ENCODE results near the gene SANBR.

DNA sequence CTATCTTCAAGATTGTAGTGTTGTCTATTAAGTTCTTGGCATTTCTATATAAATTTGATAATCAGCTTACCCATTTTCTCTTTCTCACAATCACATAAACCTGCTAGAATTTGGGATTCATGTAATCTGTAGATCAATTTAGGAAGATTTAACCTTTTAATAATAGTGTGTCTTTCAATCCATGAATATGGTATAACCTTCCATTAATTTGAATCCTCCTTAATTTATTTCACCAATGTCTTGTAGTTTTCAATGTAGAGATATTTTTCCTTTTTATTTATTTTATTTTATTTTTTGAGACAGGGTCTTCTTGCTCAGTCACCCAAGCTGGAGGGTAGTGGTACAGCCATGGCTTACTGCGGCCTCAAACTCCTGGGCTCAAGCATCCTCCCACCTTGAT is 20.2 kb downstream of the SANBR start:
- TF ChIP-seq CTCF (conservative IDR thresholded peaks at IDR 0.05; ENCODE audit: low read depth, low read length) (no peak), POLR2A (IDR thresholded peaks at IDR 0.05; ENCODE audit: low read depth, low read length) (no peak), MXI1 (IDR thresholded peaks at IDR 0.05; ENCODE audit: borderline replicate concordance, low read depth, low read length) (no peak), FOS (IDR thresholded peaks at IDR 0.05; ENCODE audit: low read depth, low read length) (no peak), BHLHE40 (IDR thresholded peaks at IDR 0.05; ENCODE audit: low read depth, low read length) (no peak), MAFK (IDR thresholded peaks at IDR 0.05; ENCODE audit: low read depth, low read length) (no peak), SMC3 (IDR thresholded peaks at IDR 0.05; ENCODE audit: low read depth, low read length) (no peak), ELK1 (IDR thresholded peaks at IDR 0.05; ENCODE audit: borderline replicate concordance, low read depth, low read length) (no peak), RAD21 (IDR thresholded peaks at IDR 0.05; ENCODE audit: low read length) (no peak), NFE2L2 (IDR thresholded peaks at IDR 0.05; ENCODE audit: low read depth, low read length) (no peak)
- TF ChIP-seq, protein P1, sequence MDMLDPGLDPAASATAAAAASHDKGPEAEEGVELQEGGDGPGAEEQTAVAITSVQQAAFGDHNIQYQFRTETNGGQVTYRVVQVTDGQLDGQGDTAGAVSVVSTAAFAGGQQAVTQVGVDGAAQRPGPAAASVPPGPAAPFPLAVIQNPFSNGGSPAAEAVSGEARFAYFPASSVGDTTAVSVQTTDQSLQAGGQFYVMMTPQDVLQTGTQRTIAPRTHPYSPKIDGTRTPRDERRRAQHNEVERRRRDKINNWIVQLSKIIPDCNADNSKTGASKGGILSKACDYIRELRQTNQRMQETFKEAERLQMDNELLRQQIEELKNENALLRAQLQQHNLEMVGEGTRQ (IDR thresholded peaks at IDR 0.05; ENCODE audit: low read depth, low read length) = no peak
